DND-41 (cell line): ENCODE results near the gene IGSF21.

Source experiments
- ATAC-seq: fragments of 200-7000 bp; cut with Tn5 transposase; 3 replicates; pipeline ENCODE4 v1.9.1; 2021; ENCODE audit warnings: low read depth; ENCODE audit not compliant: insufficient read depth
- DNase-seq: peaks from one replicate; pipeline ENCODE4 v3.0.0-alpha.2; 2020
- H2AFZ ChIP-seq: 2 replicates; pipeline ENCODE4 v1.6.0; 2012; ENCODE audit warnings: low read depth, low read length
- H3K27ac ChIP-seq: 2 replicates; pipeline ENCODE4 v1.5.1; 2012; ENCODE audit warnings: low read length, inconsistent platforms
- H3K27me3 ChIP-seq: fragments of 200-600 bp; sonication (generic); 2 replicates; pipeline ENCODE4 v1.6.0; 2012; ENCODE audit warnings: low read length, mild to moderate bottlenecking, inconsistent platforms; ENCODE audit not compliant: insufficient read depth, poor library complexity
- H3K36me3 ChIP-seq: 2 replicates; pipeline ENCODE4 v1.5.1; 2012; ENCODE audit warnings: low read length, inconsistent platforms; ENCODE audit not compliant: insufficient read depth
- H3K4me1 ChIP-seq: 2 replicates; pipeline ENCODE4 v1.5.1; 2012; ENCODE audit warnings: mild to moderate bottlenecking, low read length; ENCODE audit not compliant: insufficient read depth
- H3K4me2 ChIP-seq: 2 replicates; pipeline ENCODE4 v1.6.0; 2012; ENCODE audit warnings: mild to moderate bottlenecking, moderate library complexity, low read length, inconsistent platforms; ENCODE audit not compliant: insufficient read depth
- H3K4me3 ChIP-seq, 2 experiments: fragments of 200-600 bp in 1 of 2; shearing (Covaris generic) in 1 of 2; 2 replicates each; pipeline ENCODE4 v1.5.1; 2012 to 2016; ENCODE audit warnings: inconsistent platforms in 2 of 2, low read length in 2 of 2, mild to moderate bottlenecking in 2 of 2, low read depth in 1 of 2, moderate library complexity in 1 of 2
- H3K79me2 ChIP-seq: 2 replicates; pipeline ENCODE4 v1.6.0; 2012; ENCODE audit warnings: low read length, inconsistent platforms; ENCODE audit not compliant: insufficient read depth
- H3K9ac ChIP-seq: 2 replicates; pipeline ENCODE4 v1.6.0; 2012; ENCODE audit warnings: low read depth, mild to moderate bottlenecking, inconsistent platforms, low read length, moderate library complexity
- H3K9me3 ChIP-seq: 2 replicates; pipeline ENCODE4 v1.5.1; 2012; ENCODE audit warnings: low read length, moderate library complexity, mild to moderate bottlenecking, inconsistent platforms; ENCODE audit not compliant: insufficient read depth, severe bottlenecking
- H4K20me1 ChIP-seq: 2 replicates; pipeline ENCODE4 v1.6.0; 2012; ENCODE audit warnings: low read length; ENCODE audit not compliant: insufficient read depth
- CTCF ChIP-seq: IDR thresholded peaks from 2 replicates; pipeline ENCODE4 v1.5.1; 2012; ENCODE audit warnings: borderline replicate concordance, low read length, moderate library complexity, mild to moderate bottlenecking; ENCODE audit not compliant: poor library complexity, severe bottlenecking; ENCODE audit errors: extremely low read depth
- EZH2 ChIP-seq: IDR thresholded peaks from 3 replicates; pipeline ENCODE4 v1.6.1; 2012; ENCODE audit warnings: borderline replicate concordance, low read depth, mild to moderate bottlenecking, moderate library complexity, low read length, inconsistent platforms; ENCODE audit not compliant: severe bottlenecking

The IGSF21 gene

GRCh38 chr1:18203645-18204044, 96.0 kb downstream of the IGSF21 start:
- no peaks in the 10 kb centered on the region for H3K36me3 ChIP-seq
- ATAC-seq (no peak), DNase-seq (no peak)
- no peak overlapping the region for H3K4me3 ChIP-seq
- H3K4me2 ChIP-seq, result no peak overlapping the region
- no peak overlapping the region for H3K27ac ChIP-seq
- no peaks in the 10 kb centered on the region for H3K79me2 ChIP-seq
- TF ChIP-seq CTCF, result no peak
- no peak for TF ChIP-seq EZH2
- H3K9me3 ChIP-seq, result no peaks in the 10 kb centered on the region
- H3K4me1 ChIP-seq, result no peaks in the 10 kb centered on the region
- H3K27me3 ChIP-seq, result peaks cover 3% of the 10 kb centered on the region
- no peak overlapping the region for H3K9ac ChIP-seq
- no peaks in the 10 kb centered on the region for H4K20me1 ChIP-seq
- H2AFZ ChIP-seq, result no peak overlapping the region

- Histone ChIP-seq H3K27me3 (no peaks in the 10 kb centered on the region), H3K4me2 (no peak overlapping the region), H2AFZ (no peak overlapping the region), H3K27ac (no peak overlapping the region), H3K9ac (no peak overlapping the region), H3K4me3 (no peak overlapping the region), H4K20me1 (no peaks in the 10 kb centered on the region), H3K79me2 (no peaks in the 10 kb centered on the region), H3K36me3 (no peaks in the 10 kb centered on the region), H3K9me3 (no peaks in the 10 kb centered on the region), H3K4me1 (no peaks in the 10 kb centered on the region)
- no peak for ATAC-seq
- TF ChIP-seq EZH2 (no peak), CTCF (no peak)
- no peak for DNase-seq
Observed at GRCh38 chr1:18204575-18204974, 97.0 kb downstream of the IGSF21 start.

GRCh38 chr1:18205319-18205718, 97.7 kb downstream of the IGSF21 start:
- H3K9ac ChIP-seq, result no peak overlapping the region
- H3K79me2 ChIP-seq, result no peaks in the 10 kb centered on the region
- no peaks in the 10 kb centered on the region for H4K20me1 ChIP-seq
- no peak overlapping the region for H2AFZ ChIP-seq
- ATAC-seq (no peak), DNase-seq (no peak)
- H3K27me3 ChIP-seq, result no peaks in the 10 kb centered on the region
- H3K27ac ChIP-seq, result no peak overlapping the region
- TF ChIP-seq CTCF (no peak), EZH2 (no peak)
- no peaks in the 10 kb centered on the region for H3K36me3 ChIP-seq
- no peak overlapping the region for H3K4me3 ChIP-seq
- no peaks in the 10 kb centered on the region for H3K4me1 ChIP-seq
- H3K9me3 ChIP-seq, result no peaks in the 10 kb centered on the region
- no peak overlapping the region for H3K4me2 ChIP-seq

GRCh38 chr1:18211764-18212163, 104.2 kb downstream of the IGSF21 start:
- no peak overlapping the region for H2AFZ ChIP-seq
- no peaks in the 10 kb centered on the region for H3K79me2 ChIP-seq
- no peak overlapping the region for H3K27ac ChIP-seq
- no peak for TF ChIP-seq EZH2
- no peak for TF ChIP-seq CTCF
- no peaks in the 10 kb centered on the region for H4K20me1 ChIP-seq
- no peak overlapping the region for H3K4me2 ChIP-seq
- H3K9me3 ChIP-seq, result no peaks in the 10 kb centered on the region
- DNase-seq (no peak), ATAC-seq (no peak)
- no peak overlapping the region for H3K9ac ChIP-seq
- no peaks in the 10 kb centered on the region for H3K36me3 ChIP-seq
- no peak overlapping the region for H3K4me3 ChIP-seq
- H3K27me3 ChIP-seq, result no peaks in the 10 kb centered on the region
- H3K4me1 ChIP-seq, result no peaks in the 10 kb centered on the region
